Measurements from ENCODE around the gene RPL13. TPM values are rescaled to one million over a fixed set of nuclear protein-coding genes. Genes with fewer than 3 reads are reported as not detected.

Gene RPL13
- polyA plus RNA-seq, 4 donors: 3,166 to 8,355 (median 5,738) TPM

GRCh38 chr16:89546781-89547180, 13.7 kb upstream of the RPL13 start:
- Histone ChIP-seq H3K36me3 (ENCODE audit: control insufficient read depth in 3 of 3, insufficient read depth in 2 of 3, low read depth in 1 of 3, low read length in 3 of 3) (peaks cover 9 to 85% (median 13%) of the 10 kb centered on the region in 3 donors), H3K27me3 (ENCODE audit: control insufficient read depth in 3 of 3, insufficient read depth in 3 of 3, low read length in 3 of 3) (no peaks in the 10 kb centered on the region), H3K4me3 (ENCODE audit: low read depth in 1 of 3, low read length in 3 of 3) (no peak overlapping the region), H3K4me1 (ENCODE audit: control insufficient read depth in 3 of 3, insufficient read depth in 2 of 3, low read depth in 1 of 3, low read length in 2 of 3) (peaks cover 0 to 14% (median 4%) of the 10 kb centered on the region in 3 donors), H3K27ac (ENCODE audit: low read depth in 1 of 3, low read length in 2 of 3) (no peak overlapping the region), H3K9me3 (ENCODE audit: control insufficient read depth in 2 of 2, insufficient read depth in 1 of 2, low read depth in 1 of 2, low read length in 1 of 2) (no peaks in the 10 kb centered on the region)
- WGBS, 3 donors: 92 to 95% (median 93%) methylated on average over 19 of the region's 19 CpGs
- DNase-seq: no peak
- FAIRE-seq: no peak

- no peak for DNase-seq
- Histone ChIP-seq H3K27me3 (ENCODE audit: control insufficient read depth in 3 of 3, insufficient read depth in 3 of 3, low read length in 3 of 3) (no peaks in the 10 kb centered on the region), H3K4me1 (ENCODE audit: control insufficient read depth in 3 of 3, insufficient read depth in 2 of 3, low read depth in 1 of 3, low read length in 2 of 3) (peaks cover 0 to 14% (median 4%) of the 10 kb centered on the region in 3 donors), H3K27ac (ENCODE audit: low read depth in 1 of 3, low read length in 2 of 3) (no peak overlapping the region), H3K9me3 (ENCODE audit: control insufficient read depth in 2 of 2, insufficient read depth in 1 of 2, low read depth in 1 of 2, low read length in 1 of 2) (no peaks in the 10 kb centered on the region), H3K4me3 (ENCODE audit: low read depth in 1 of 3, low read length in 3 of 3) (no peak overlapping the region), H3K36me3 (ENCODE audit: control insufficient read depth in 3 of 3, insufficient read depth in 2 of 3, low read depth in 1 of 3, low read length in 3 of 3) (peaks cover 7 to 86% (median 13%) of the 10 kb centered on the region in 3 donors)
- WGBS, 3 donors: 92 to 94% (median 93%) methylated on average over 16 to 17 of the region's 17 CpGs
- FAIRE-seq: no peak
These were observed 13.2 kb upstream of the RPL13 start for GRCh38 chr16:89547291-89547690.

- peaks cover 7 to 87% (median 14%) of the 10 kb centered on the region in 3 donors for H3K36me3 ChIP-seq (ENCODE audit: control insufficient read depth in 3 of 3, insufficient read depth in 2 of 3, low read depth in 1 of 3, low read length in 3 of 3)
- WGBS, 3 donors: 96 to 99% (median 97%) methylated on average over 20 of the region's 20 CpGs
- no peak overlapping the region for H3K4me3 ChIP-seq (ENCODE audit: low read depth in 1 of 3, low read length in 3 of 3)
- FAIRE-seq (no peak), DNase-seq (no peak)
- no peaks in the 10 kb centered on the region for H3K27me3 ChIP-seq (ENCODE audit: control insufficient read depth in 3 of 3, insufficient read depth in 3 of 3, low read length in 3 of 3)
- H3K9me3 ChIP-seq (ENCODE audit: control insufficient read depth in 2 of 2, insufficient read depth in 1 of 2, low read depth in 1 of 2, low read length in 1 of 2): no peaks in the 10 kb centered on the region
- no peak overlapping the region for H3K27ac ChIP-seq (ENCODE audit: low read depth in 1 of 3, low read length in 2 of 3)
- H3K4me1 ChIP-seq (ENCODE audit: control insufficient read depth in 3 of 3, insufficient read depth in 2 of 3, low read depth in 1 of 3, low read length in 2 of 3): peaks cover 0 to 14% (median 4%) of the 10 kb centered on the region in 3 donors
These were observed 12.6 kb upstream of the RPL13 start for GRCh38 chr16:89547860-89548259.

- 90 to 95% (median 90%) methylated on average over 28 of the region's 28 CpGs for WGBS, 3 donors
- Histone ChIP-seq H3K4me1 (ENCODE audit: control insufficient read depth in 3 of 3, insufficient read depth in 2 of 3, low read depth in 1 of 3, low read length in 2 of 3) (peaks cover 0 to 14% (median 4%) of the 10 kb centered on the region in 3 donors), H3K9me3 (ENCODE audit: control insufficient read depth in 2 of 2, insufficient read depth in 1 of 2, low read depth in 1 of 2, low read length in 1 of 2) (no peaks in the 10 kb centered on the region), H3K27ac (ENCODE audit: low read depth in 1 of 3, low read length in 2 of 3) (no peak overlapping the region), H3K27me3 (ENCODE audit: control insufficient read depth in 3 of 3, insufficient read depth in 3 of 3, low read length in 3 of 3) (no peaks in the 10 kb centered on the region), H3K4me3 (ENCODE audit: low read depth in 1 of 3, low read length in 3 of 3) (no peak overlapping the region), H3K36me3 (ENCODE audit: control insufficient read depth in 3 of 3, insufficient read depth in 2 of 3, low read depth in 1 of 3, low read length in 3 of 3) (peaks cover 7 to 93% (median 14%) of the 10 kb centered on the region in 3 donors)
- no peak for FAIRE-seq
- no peak for DNase-seq
These were observed 12.0 kb upstream of the RPL13 start for GRCh38 chr16:89548344-89549006.

GRCh38 chr16:89549007-89549700, 11.3 kb upstream of the RPL13 start:
- WGBS, 3 donors: 78 to 92% (median 89%) methylated on average over 10 of the region's 10 CpGs
- no peak for FAIRE-seq
- H3K9me3 ChIP-seq (ENCODE audit: control insufficient read depth in 2 of 2, insufficient read depth in 1 of 2, low read depth in 1 of 2, low read length in 1 of 2): no peaks in the 10 kb centered on the region
- H3K4me3 ChIP-seq (ENCODE audit: low read depth in 1 of 3, low read length in 3 of 3): no peak overlapping the region
- H3K27me3 ChIP-seq (ENCODE audit: control insufficient read depth in 3 of 3, insufficient read depth in 3 of 3, low read length in 3 of 3): no peaks in the 10 kb centered on the region
- no peak overlapping the region for H3K27ac ChIP-seq (ENCODE audit: low read depth in 1 of 3, low read length in 2 of 3)
- peaks cover 0 to 14% (median 4%) of the 10 kb centered on the region in 3 donors for H3K4me1 ChIP-seq (ENCODE audit: control insufficient read depth in 3 of 3, insufficient read depth in 2 of 3, low read depth in 1 of 3, low read length in 2 of 3)
- DNase-seq: no peak
- peaks cover 7 to 97% (median 14%) of the 10 kb centered on the region in 3 donors for H3K36me3 ChIP-seq (ENCODE audit: control insufficient read depth in 3 of 3, insufficient read depth in 2 of 3, low read depth in 1 of 3, low read length in 3 of 3)

GRCh38 chr16:89550421-89551007, 10.0 kb upstream of the RPL13 start:
- WGBS, 3 donors: 87 to 89% (median 89%) methylated on average over 22 of the region's 22 CpGs
- no peak overlapping the region for H3K4me3 ChIP-seq (ENCODE audit: low read depth in 1 of 3, low read length in 3 of 3)
- H3K36me3 ChIP-seq (ENCODE audit: control insufficient read depth in 3 of 3, insufficient read depth in 2 of 3, low read depth in 1 of 3, low read length in 3 of 3): peaks cover 5 to 97% (median 16%) of the 10 kb centered on the region in 3 donors
- H3K27ac ChIP-seq (ENCODE audit: low read depth in 1 of 3, low read length in 2 of 3): no peak overlapping the region
- no peaks in the 10 kb centered on the region for H3K9me3 ChIP-seq (ENCODE audit: control insufficient read depth in 2 of 2, insufficient read depth in 1 of 2, low read depth in 1 of 2, low read length in 1 of 2)
- FAIRE-seq: no peak
- no peaks in the 10 kb centered on the region for H3K27me3 ChIP-seq (ENCODE audit: control insufficient read depth in 3 of 3, insufficient read depth in 3 of 3, low read length in 3 of 3)
- DNase-seq: no peak
- peaks cover 0 to 2% (median 0%) of the 10 kb centered on the region in 3 donors for H3K4me1 ChIP-seq (ENCODE audit: control insufficient read depth in 3 of 3, insufficient read depth in 2 of 3, low read depth in 1 of 3, low read length in 2 of 3)

GRCh38 chr16:89552329-89552728, 8.2 kb upstream of the RPL13 start:
- Histone ChIP-seq H3K9me3 (ENCODE audit: control insufficient read depth in 2 of 2, insufficient read depth in 1 of 2, low read depth in 1 of 2, low read length in 1 of 2) (no peaks in the 10 kb centered on the region), H3K4me3 (ENCODE audit: low read depth in 1 of 3, low read length in 3 of 3) (no peak overlapping the region), H3K27ac (ENCODE audit: low read depth in 1 of 3, low read length in 2 of 3) (no peak overlapping the region), H3K4me1 (ENCODE audit: control insufficient read depth in 3 of 3, insufficient read depth in 2 of 3, low read depth in 1 of 3, low read length in 2 of 3) (no peaks in the 10 kb centered on the region), H3K36me3 (ENCODE audit: control insufficient read depth in 3 of 3, insufficient read depth in 2 of 3, low read depth in 1 of 3, low read length in 3 of 3) (peaks cover 5 to 97% (median 17%) of the 10 kb centered on the region in 3 donors), H3K27me3 (ENCODE audit: control insufficient read depth in 3 of 3, insufficient read depth in 3 of 3, low read length in 3 of 3) (no peaks in the 10 kb centered on the region)
- WGBS, 3 donors: 95 to 96% (median 96%) methylated on average over 22 of the region's 22 CpGs
- FAIRE-seq (no peak), DNase-seq (no peak)

- no peaks in the 10 kb centered on the region for H3K4me1 ChIP-seq (ENCODE audit: control insufficient read depth in 3 of 3, insufficient read depth in 2 of 3, low read depth in 1 of 3, low read length in 2 of 3)
- H3K4me3 ChIP-seq (ENCODE audit: low read depth in 1 of 3, low read length in 3 of 3): no peak overlapping the region
- H3K27me3 ChIP-seq (ENCODE audit: control insufficient read depth in 3 of 3, insufficient read depth in 3 of 3, low read length in 3 of 3): no peaks in the 10 kb centered on the region
- DNase-seq (no peak), FAIRE-seq (no peak)
- peaks cover 5 to 97% (median 14%) of the 10 kb centered on the region in 3 donors for H3K36me3 ChIP-seq (ENCODE audit: control insufficient read depth in 3 of 3, insufficient read depth in 2 of 3, low read depth in 1 of 3, low read length in 3 of 3)
- no peaks in the 10 kb centered on the region for H3K9me3 ChIP-seq (ENCODE audit: control insufficient read depth in 2 of 2, insufficient read depth in 1 of 2, low read depth in 1 of 2, low read length in 1 of 2)
- H3K27ac ChIP-seq (ENCODE audit: low read depth in 1 of 3, low read length in 2 of 3): no peak overlapping the region
- WGBS, 3 donors: 93 to 95% (median 93%) methylated on average over 13 of the region's 13 CpGs
These were observed 7.6 kb upstream of the RPL13 start for GRCh38 chr16:89552913-89553312.

Measured in small intestine (tissue), 7 donors.